Psoas muscle (tissue), 8 donors: Measurements from ENCODE around the gene HIPK3. TPM values are rescaled to one million over a fixed set of nuclear protein-coding genes. Genes with fewer than 3 reads are reported as not detected.
A peak's percentile ranks its signal among the peaks of the same experiment; 100 is the strongest.

Experiments used
- ATAC-seq, 4 donors: fragments of 200-7000 bp; cut with Tn5 transposase; one replicate each; pipeline ENCODE4 v1.9.1; 2020; ENCODE audit warnings: moderate library complexity in 3 of 4, mild to moderate bottlenecking in 2 of 4
- DNase-seq, 2 donors: peaks; one replicate each; pipeline ENCODE4 v3.0.0-alpha.2; 2020
- H3K27ac ChIP-seq: fragments of 200-600 bp; one replicate; pipeline ENCODE4 v1.8.0; 2022
- H3K27me3 ChIP-seq, 3 donors: fragments of 200-600 bp in 1 of 3; one replicate each; pipeline versions ENCODE4 v1.6.1 to v1.8.0; 2013 to 2022; ENCODE audit warnings: low read length in 2 of 3, mild to moderate bottlenecking in 2 of 3, moderate library complexity in 1 of 3; ENCODE audit not compliant: insufficient read depth in 3 of 3
- H3K36me3 ChIP-seq, 2 donors: fragments of 200-600 bp in 1 of 2; one replicate each; pipeline versions ENCODE4 v1.6.1 to v1.8.0; 2013 to 2022; ENCODE audit warnings: low read depth in 1 of 2, mild to moderate bottlenecking in 1 of 2, moderate library complexity in 1 of 2; ENCODE audit not compliant: insufficient read depth in 1 of 2
- H3K4me1 ChIP-seq: fragments of 200-600 bp; one replicate; pipeline ENCODE4 v1.8.0; 2022
- H3K4me3 ChIP-seq: fragments of 200-600 bp; one replicate; pipeline ENCODE4 v1.8.0; 2022; ENCODE audit warnings: mild to moderate bottlenecking
- H3K9me3 ChIP-seq: fragments of 200-600 bp; one replicate; pipeline ENCODE4 v1.8.0; 2022
- WGBS, 3 donors: extraction: QIAGEN DNeasy Blood & Tissue Kit; methylation state at CpG; one replicate each; pipeline versions ENCODE4 v1.1.6 to v1.1.7; 2013; 5-methylcytosine and 5-hydroxymethylcytosine counted together
- intact Hi-C, 2 donors: fragments of 100-400 bp; cut with DNase I; formaldehyde crosslinking; loops; one replicate each; pipeline versions ENCODE4 v1.11.0 to v1.14.2; 2022
- polyA plus RNA-seq, 3 donors: library from polyadenylated mRNA; stranded (reverse); fragments of 200-250 nt; gene quantifications; one replicate each; pipeline ENCODE4 v1.2.3, GENCODE V29; 2013
- total RNA-seq, 4 donors: library from RNA; stranded (reverse); fragmentation: NEBNext Ultra II Directional in 2 of 4; extraction: Animal tissue kit (Norgen Biotek cat#: 25700) in 2 of 4; gene quantifications; one replicate each; pipeline versions ENCODE4 v1.2.1 to v1.2.4, GENCODE V29; 2021 to 2023
- TF ChIP-seq, protein P1 (sequence below): fragments of 200-600 bp; IDR thresholded peaks from one replicate; pipeline ENCODE4 v1.8.0; 2022; ENCODE audit warnings: antibody characterized with exemption
- donor health status: healthy with polysubstance abuse.
- donor health status: DM: no; HTN: no; CAD: no; lungs with moderate emphysema.
- donor health status: Bipolar disorder and iron deficiency.
- donor health status: healthy.
- donor health status: DM: yes; HTN: yes; CAD: no.
- donor health status: DM: no; HTN: no; CAD: no.
- donor health status: DM: no; HTN: no; CAD: no.
- donor health status: DM: yes; HTN: yes; CAD: no.

The HIPK3 gene
- total and polyA plus RNA-seq, 7 donors = 7.8 to 155 (median 119) TPM

DNA sequence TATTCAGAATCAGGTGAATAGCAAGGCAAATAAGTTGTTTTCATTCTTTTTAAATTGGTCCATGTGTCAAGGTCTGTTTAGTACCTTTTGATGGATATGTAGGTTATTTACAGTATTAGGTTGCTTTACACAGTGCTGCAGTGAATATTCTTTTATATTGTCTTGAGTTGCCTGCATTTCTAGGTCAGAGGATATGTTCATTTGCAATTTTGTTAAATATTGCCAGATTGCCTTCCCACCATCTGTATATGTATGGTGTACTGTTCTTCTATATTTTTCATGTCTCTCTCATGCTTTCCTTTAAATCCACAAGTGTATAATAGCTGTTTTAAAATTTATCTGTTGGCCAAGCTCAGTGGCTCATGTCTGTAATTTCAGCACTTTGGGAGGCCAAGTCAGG lies 24.6 kb downstream of the HIPK3 start:
- DNase-seq = no peak
- ATAC-seq = no peak
- H3K9me3 ChIP-seq = no peaks in the 10 kb centered on the region
- peaks cover 0 to 4% of the 10 kb centered on the region in 2 donors for H3K36me3 ChIP-seq
- intact Hi-C loops = no loop called here
- peaks cover 49% of the 10 kb centered on the region for H3K4me1 ChIP-seq
- H3K27me3 ChIP-seq = no peaks in the 10 kb centered on the region
- TF ChIP-seq, protein P1, sequence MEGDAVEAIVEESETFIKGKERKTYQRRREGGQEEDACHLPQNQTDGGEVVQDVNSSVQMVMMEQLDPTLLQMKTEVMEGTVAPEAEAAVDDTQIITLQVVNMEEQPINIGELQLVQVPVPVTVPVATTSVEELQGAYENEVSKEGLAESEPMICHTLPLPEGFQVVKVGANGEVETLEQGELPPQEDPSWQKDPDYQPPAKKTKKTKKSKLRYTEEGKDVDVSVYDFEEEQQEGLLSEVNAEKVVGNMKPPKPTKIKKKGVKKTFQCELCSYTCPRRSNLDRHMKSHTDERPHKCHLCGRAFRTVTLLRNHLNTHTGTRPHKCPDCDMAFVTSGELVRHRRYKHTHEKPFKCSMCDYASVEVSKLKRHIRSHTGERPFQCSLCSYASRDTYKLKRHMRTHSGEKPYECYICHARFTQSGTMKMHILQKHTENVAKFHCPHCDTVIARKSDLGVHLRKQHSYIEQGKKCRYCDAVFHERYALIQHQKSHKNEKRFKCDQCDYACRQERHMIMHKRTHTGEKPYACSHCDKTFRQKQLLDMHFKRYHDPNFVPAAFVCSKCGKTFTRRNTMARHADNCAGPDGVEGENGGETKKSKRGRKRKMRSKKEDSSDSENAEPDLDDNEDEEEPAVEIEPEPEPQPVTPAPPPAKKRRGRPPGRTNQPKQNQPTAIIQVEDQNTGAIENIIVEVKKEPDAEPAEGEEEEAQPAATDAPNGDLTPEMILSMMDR = no peak
- H3K4me3 ChIP-seq = no peak overlapping the region
- H3K27ac ChIP-seq = no peak overlapping the region

DNA sequence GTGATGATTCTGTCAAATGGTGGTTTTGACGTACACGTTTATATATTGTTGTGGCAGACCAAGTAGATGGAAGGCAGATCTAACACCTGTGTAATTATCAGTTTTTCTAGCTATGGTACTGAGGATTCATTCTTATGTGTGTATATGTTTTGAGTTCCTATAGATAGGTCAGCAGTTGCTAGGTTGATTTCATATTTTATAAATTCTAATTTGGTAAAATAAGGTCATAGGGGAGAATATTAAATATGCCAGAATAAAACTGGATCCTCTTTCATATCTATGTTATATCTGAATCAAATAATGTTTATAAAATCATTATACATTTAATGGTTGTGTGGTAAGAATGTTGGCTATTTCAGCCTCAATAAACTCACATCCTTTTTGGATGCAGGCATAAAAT lies 27.6 kb downstream of the HIPK3 start:
- Histone ChIP-seq H3K36me3 (peaks cover 0 to 24% of the 10 kb centered on the region in 2 donors), H3K9me3 (no peaks in the 10 kb centered on the region), H3K4me3 (no peak overlapping the region), H3K27ac (peak overlapping the region; percentile 24), H3K4me1 (peaks cover 42% of the 10 kb centered on the region), H3K27me3 (no peaks in the 10 kb centered on the region)
- TF ChIP-seq, protein P1 = no peak
- ATAC-seq (no peak), DNase-seq (no peak)
- WGBS, 3 donors = 53 to 80% (median 61%) methylated on average over 2 of the region's 2 CpGs
- intact Hi-C loops = no loop called here

- Histone ChIP-seq H3K4me1 (peaks cover 52% of the 10 kb centered on the region), H3K27me3 (no peaks in the 10 kb centered on the region), H3K9me3 (no peaks in the 10 kb centered on the region), H3K27ac (peak overlapping the region; percentile 82), H3K36me3 (peaks cover 0 to 24% of the 10 kb centered on the region in 2 donors), H3K4me3 (peak overlapping the region; percentile 46)
- WGBS, 3 donors = 12 to 21% (median 14%) methylated on average over 1 of the region's 1 CpG
- TF ChIP-seq, protein P1 = no peak
- intact Hi-C loops = no loop called here
- DNase-seq (no peak), ATAC-seq (peak in 3 of 4 donors; percentile 66 to 78 (median 74))
Measured at GRCh38 chr11:33290319-33290718, 33.1 kb downstream of the HIPK3 start.

GRCh38 chr11:33291004-33291777 lies 34.0 kb downstream of the HIPK3 start:
- peak overlapping the region; percentile 46 for H3K4me3 ChIP-seq
- 14 to 24% (median 15%) methylated on average over 6 of the region's 6 CpGs for WGBS, 3 donors
- intact Hi-C loops = loop anchor here in 1 of 2 donors (1.0 kb wide), 1 partner anchor 33 kb away; no protein-coding TSS in a partner anchor

More at GRCh38 chr11:33291004-33291777, 34.0 kb downstream of the HIPK3 start:
- H3K27me3 ChIP-seq = no peaks in the 10 kb centered on the region
- H3K4me1 ChIP-seq = peaks cover 52% of the 10 kb centered on the region
- ATAC-seq (peak; percentile 95 to 99 (median 98)), DNase-seq (no peak)
- TF ChIP-seq, protein P1 = no peak
- no peaks in the 10 kb centered on the region for H3K9me3 ChIP-seq
- peaks cover 0 to 24% of the 10 kb centered on the region in 2 donors for H3K36me3 ChIP-seq
- peak overlapping the region; percentile 82 for H3K27ac ChIP-seq
